Measurements from ENCODE around the gene ITFG1. TPM values are rescaled to one million over a fixed set of nuclear protein-coding genes. Genes with fewer than 3 reads are reported as not detected.

Gene ITFG1
- total and polyA plus RNA-seq, 2 of the 8 experiments (the other 6 are each of a cell fraction or from before 2014, with no cell fraction given): 13.8 to 22.2 TPM

DNA sequence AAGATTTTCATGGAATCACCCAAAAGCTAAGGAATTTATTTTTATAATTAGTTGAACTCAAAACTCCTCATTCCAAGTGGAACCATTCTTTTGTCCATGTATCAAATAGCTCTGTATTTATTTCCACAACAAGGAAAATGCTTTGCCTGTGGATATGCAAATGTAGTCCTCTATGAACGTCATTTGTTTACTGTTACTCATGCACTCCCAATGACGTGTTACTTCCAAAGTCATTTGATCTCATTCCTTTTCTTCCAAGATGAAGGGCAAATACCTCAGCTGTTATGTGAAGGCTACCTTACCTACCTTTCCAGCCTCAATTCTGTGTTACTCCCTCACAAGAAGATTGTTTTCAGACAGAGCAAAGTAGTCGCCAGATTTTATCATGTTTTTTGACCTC, 83.7 kb downstream of the ITFG1 start:
- Histone ChIP-seq H4K8ac (ENCODE audit: extremely low read depth, insufficient read depth, low read length) (no peak overlapping the region), H3K36me3 (ENCODE audit: control insufficient read depth in 2 of 4, insufficient read depth in 4 of 4, low read length in 3 of 4) (no peaks in the 10 kb centered on the region), H2BK5ac (ENCODE audit: low read depth, low read length) (no peak overlapping the region), H3K27ac (ENCODE audit: low read depth, low read length) (no peak overlapping the region), H3K9me3 (ENCODE audit: insufficient read depth in 2 of 2, low read depth in 1 of 2, low read length in 1 of 2) (no peaks in the 10 kb centered on the region), H3K23me2 (ENCODE audit: low read depth, low read length) (no peaks in the 10 kb centered on the region), H2BK20ac (ENCODE audit: low read length) (no peak overlapping the region), H3K56ac (replicated peaks; ENCODE audit: insufficient read length, low read depth, low read length) (no peak overlapping the region), H2AFZ (ENCODE audit: low read length) (no peak overlapping the region), H3K23ac (ENCODE audit: insufficient read length) (no peak overlapping the region), H3K4me3 (ENCODE audit: extremely low read depth in 1 of 4, insufficient read depth in 2 of 4, low read depth in 3 of 4, low read length in 4 of 4) (no peak overlapping the region), H3K4me2 (ENCODE audit: insufficient read depth in 1 of 2, low read depth in 2 of 2, low read length in 2 of 2) (no peak overlapping the region), H4K91ac (replicated peaks; ENCODE audit: insufficient read length, low read length) (no peak overlapping the region), H3K9ac (replicated peaks in 1 of 4; ENCODE audit: extremely low read depth in 1 of 4, low read depth in 3 of 4, low read length in 3 of 4) (no peak overlapping the region), H3K4me1 (replicated peaks in 1 of 4; ENCODE audit: control insufficient read depth in 3 of 4, insufficient read depth in 4 of 4, low read length in 3 of 4) (peaks cover 2 to 7% (median 2%) of the 10 kb centered on the region in 4 experiments; a peak in 5 of 7 replicates), H2BK12ac (ENCODE audit: low read depth, low read length) (no peak overlapping the region), H3K4ac (replicated peaks; ENCODE audit: insufficient read length, low read depth, low read length) (no peak overlapping the region), H2AK5ac (ENCODE audit: low read depth, low read length) (no peak overlapping the region; the same call in 1 of the 2 replicates), H3K14ac (ENCODE audit: insufficient read length) (no peak overlapping the region), H2BK120ac (replicated peaks; ENCODE audit: low read depth, low read length) (no peak overlapping the region), H3K79me2 (ENCODE audit: control insufficient read depth in 1 of 2, insufficient read depth in 2 of 2, low read length in 2 of 2) (no peaks in the 10 kb centered on the region), H3K18ac (ENCODE audit: extremely low read depth, low read length) (no peak overlapping the region), H3K79me1 (ENCODE audit: low read depth, low read length) (peaks cover 3% of the 10 kb centered on the region), H4K5ac (ENCODE audit: insufficient read length, low read depth, low read length) (no peak overlapping the region), H3K27me3 (replicated peaks in 1 of 4; ENCODE audit: control insufficient read depth in 3 of 4, extremely low read depth in 1 of 4, insufficient read depth in 3 of 4, low read length in 3 of 4) (no peaks in the 10 kb centered on the region), H2BK15ac (ENCODE audit: low read length) (no peak overlapping the region), H4K20me1 (replicated peaks in 1 of 2; ENCODE audit: control insufficient read depth in 1 of 2, insufficient read depth in 2 of 2, low read length in 2 of 2) (no peaks in the 10 kb centered on the region)
- DNase-seq (ENCODE audit: low read depth in 1 of 2, low spot score in 2 of 2): no peak
- POLR2A ChIA-PET (ENCODE audit: partially characterized antibody): no interaction called here
- 54% methylated on average over 3 of the region's 3 CpGs; no CpG with 5 or more reads in 1 of the 2 experiments for WGBS, 2 experiments (ENCODE audit: extremely low coverage in 1 of 2, insufficient coverage in 1 of 2, insufficient read length in 1 of 2, insufficient replicate concordance in 2 of 2, low coverage in 1 of 2, low lambda C conversion rate in 2 of 2, missing lambda C conversion rate in 1 of 2)
- CTCF ChIA-PET (ENCODE audit: partially characterized antibody): interaction anchor here (0.5 kb wide), 1 partner anchor 103 kb away, joined by 3 read pairs; no protein-coding TSS in a partner anchor
- FAIRE-seq: peak; percentile 62
- TF ChIP-seq EP300 (IDR thresholded peaks at IDR 0.05; ENCODE audit: borderline replicate concordance in 1 of 2, low read depth in 2 of 2, low read length in 2 of 2) (no peak), JUND (IDR thresholded peaks at IDR 0.05; ENCODE audit: low read length) (no peak), CBX5 (IDR thresholded peaks at IDR 0.05; ENCODE audit: low read depth, low read length) (no peak), CTBP2 (IDR thresholded peaks at IDR 0.05; ENCODE audit: borderline replicate concordance, insufficient read depth, insufficient read length, low read length) (no peak), HDAC2 (IDR thresholded peaks at IDR 0.05; ENCODE audit: borderline replicate concordance in 1 of 2, low read depth in 2 of 2, low read length in 2 of 2) (no peak), GABPA (IDR thresholded peaks at IDR 0.05; ENCODE audit: borderline replicate concordance, insufficient read depth, low read length) (no peak), SRF (IDR thresholded peaks at IDR 0.05; ENCODE audit: low read depth, low read length) (no peak), NRF1 (IDR thresholded peaks at IDR 0.05; ENCODE audit: low read depth, low read length) (no peak), CEBPB (IDR thresholded peaks at IDR 0.05; ENCODE audit: low read depth, low read length) (no peak), MAFK (IDR thresholded peaks at IDR 0.05; ENCODE audit: low read depth, low read length) (no peak), KDM4A (IDR thresholded peaks at IDR 0.05; ENCODE audit: low read depth, low read length, severe bottlenecking) (no peak), SUZ12 (IDR thresholded peaks at IDR 0.05; ENCODE audit: low read length) (no peak)
- TF ChIP-seq, protein P1, sequence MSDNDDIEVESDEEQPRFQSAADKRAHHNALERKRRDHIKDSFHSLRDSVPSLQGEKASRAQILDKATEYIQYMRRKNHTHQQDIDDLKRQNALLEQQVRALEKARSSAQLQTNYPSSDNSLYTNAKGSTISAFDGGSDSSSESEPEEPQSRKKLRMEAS (IDR thresholded peaks at IDR 0.05): no peak

Measured in H1 (cell line).